GM10847 (cell line): ENCODE data around the gene PPFIBP2.

Source experiments
- POLR2A ChIP-seq: IDR thresholded peaks from 2 replicates; pipeline ENCODE4 v1.6.1; 2011; ENCODE audit not compliant: insufficient read length; ENCODE audit errors: extremely low read depth

Gene PPFIBP2

DNA sequence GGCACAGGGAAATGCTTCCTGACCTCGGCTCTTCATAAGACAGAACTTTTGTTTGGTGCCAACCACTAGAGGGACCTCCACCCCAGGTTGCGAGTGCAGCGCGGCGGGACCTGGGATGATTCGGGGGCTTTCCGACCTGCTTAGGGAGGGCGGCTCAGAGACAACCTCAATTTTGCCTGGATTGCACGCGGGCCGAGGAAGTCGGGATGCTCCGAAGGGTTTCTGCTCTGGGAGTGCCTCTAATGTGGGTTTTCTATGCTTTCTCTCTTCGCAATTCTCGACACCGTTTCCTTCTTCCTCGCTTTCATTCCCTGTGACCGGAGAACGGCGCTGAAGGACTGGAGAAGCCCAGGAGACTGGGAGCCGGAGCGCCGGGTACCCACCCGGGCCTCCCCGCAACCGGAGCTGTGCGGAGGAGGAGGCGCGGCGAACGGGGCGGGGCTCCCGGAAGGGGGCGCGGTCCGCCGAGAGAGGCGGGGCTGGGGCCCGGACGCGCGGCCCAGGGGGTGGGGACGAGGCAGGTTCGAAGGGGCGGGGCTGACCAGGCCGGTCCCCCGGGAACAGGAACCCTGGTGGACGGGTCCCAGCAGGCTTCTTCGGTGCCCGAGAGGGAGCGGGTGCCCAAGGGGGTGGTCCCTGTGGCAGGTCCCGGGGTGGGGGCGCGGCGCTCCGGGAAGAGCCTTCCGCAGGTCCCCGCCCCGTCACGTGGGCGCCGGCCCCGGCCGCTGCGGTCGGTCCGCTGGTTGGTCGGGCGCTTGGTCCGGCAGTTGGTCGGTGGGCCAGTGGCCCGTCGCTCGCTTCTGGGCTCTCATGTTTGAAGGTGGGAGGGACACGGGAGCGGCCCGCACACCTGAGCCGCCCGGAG lies at the start of gene PPFIBP2:
Gene PPFIBP2 (plus strand): TSS at position 766 of the 865 bp plus-strand sequence. CDS start 35,477 bp downstream, outside the sequence.
- TF ChIP-seq POLR2A, result peak; percentile 70

DNA sequence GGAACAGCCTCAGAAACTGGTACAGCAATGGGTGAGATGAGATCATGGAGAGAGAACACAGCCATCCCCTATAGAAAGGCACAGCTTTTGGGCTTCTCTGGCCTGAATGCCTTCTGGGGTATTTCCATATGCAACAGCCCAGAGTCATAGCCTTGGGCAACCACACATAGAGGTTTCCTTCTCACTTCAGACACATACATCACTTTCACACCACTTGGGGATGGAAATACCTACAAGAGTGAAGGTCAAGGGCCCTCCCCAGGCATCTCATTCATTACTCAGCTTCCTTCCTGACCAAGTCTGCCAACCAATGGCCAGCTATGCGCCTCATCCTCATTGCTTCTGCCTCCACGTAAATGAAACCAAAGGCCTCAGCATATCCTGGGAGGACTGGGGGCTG lies 46.1 kb upstream of the PPFIBP2 start:
- no peak for TF ChIP-seq POLR2A

DNA sequence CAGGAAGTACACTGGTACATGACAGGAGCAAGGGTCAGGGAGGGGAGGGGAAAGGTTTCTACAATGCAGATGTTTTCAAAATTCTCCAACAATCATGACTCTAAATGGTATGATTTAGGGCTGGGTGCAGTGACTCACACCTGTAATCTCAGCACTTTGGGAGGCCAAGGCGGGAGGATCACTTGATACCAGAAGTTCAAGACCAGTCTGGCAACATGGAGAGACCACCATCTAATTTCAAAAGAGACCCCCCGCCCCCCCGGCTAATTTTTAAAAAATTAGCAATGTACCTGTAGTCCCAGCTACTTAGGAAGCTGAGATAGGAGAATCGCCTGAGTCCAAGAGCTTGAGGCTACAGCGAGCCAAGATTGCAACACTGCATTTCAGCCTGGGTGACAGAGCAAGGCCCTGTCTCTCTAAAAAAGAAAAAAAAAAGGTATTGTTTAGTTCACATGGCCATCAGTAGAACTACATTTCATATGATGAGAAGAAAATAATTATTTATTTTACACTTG lies 44.4 kb upstream of the PPFIBP2 start:
- no peak for TF ChIP-seq POLR2A

DNA sequence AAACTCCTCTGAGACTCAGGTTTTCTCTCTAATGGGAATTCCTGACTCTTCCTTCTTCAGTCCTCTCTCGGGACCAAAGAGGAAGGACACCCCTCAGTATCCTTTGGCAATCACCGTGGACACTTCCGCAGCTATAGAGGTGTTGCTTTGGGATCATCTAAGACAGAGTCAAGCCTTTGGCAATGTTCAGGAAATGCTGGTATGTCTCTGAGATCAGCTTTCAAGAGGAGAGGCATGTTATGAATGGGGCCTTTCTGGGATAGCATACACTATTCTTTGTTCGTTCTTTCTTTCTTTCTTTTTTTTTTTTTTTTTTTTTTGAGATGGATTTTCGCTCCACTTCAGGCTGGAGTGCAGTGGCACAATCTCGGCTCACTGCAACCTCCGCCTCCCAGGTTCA lies 42.7 kb upstream of the PPFIBP2 start:
- no peak for TF ChIP-seq POLR2A

DNA sequence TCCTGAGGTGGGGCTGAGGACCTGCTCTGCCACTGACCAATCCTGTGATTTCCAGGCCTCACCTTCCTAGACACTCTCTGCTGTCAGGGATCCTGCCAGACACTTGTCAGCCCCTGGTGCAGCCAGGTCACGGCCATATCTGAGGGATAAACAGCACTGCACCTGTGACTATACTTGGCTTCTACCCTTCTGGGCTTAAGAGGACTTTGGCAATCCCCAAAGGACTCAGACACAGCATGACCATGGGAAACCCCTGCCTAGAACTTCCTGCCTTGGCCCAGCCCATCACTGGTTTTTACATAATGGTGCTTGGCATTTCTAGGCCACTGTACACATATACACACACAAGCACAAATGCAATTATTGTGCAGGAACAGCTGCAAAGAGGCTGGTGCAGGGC lies 40.1 kb upstream of the PPFIBP2 start:
- TF ChIP-seq POLR2A, result no peak

DNA sequence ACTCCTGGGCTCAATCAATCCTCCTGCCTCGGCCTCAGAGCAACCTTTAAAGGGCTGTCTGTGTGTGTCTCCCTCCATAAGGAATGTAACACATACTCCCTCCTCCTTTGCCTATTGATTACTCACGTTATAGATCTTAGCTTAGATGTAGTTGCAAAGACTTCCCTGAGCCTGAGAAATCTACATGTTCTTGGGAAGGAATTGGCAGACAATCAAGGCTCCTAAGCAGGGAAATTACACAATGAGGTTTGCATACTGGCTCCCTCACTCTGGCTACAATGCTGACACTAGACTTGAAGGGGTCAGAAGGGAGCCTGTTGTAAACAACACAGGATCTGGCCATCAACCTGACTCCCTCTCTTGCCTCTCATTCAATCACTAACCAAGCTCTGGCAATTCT lies 33.7 kb upstream of the PPFIBP2 start:
- TF ChIP-seq POLR2A, result no peak

DNA sequence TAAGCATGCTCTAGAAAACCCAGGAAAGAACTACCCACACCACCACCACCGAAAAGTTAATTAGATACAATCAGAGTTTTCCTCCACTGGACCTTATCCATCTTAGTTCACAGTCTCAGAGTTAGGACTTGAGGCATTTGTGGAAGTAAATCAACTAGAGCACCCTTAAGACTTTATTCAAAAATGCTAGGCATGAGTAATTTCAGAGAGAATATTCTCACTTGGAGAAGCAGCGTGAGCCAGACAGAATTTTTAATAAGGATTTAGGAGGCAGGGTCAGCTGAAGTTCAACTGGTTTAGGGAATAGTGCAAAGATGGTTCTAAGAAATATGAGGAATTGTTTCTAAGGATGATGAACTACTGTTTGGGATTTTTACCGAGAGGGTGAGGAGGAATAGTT lies 29.7 kb upstream of the PPFIBP2 start:
- no peak for TF ChIP-seq POLR2A

DNA sequence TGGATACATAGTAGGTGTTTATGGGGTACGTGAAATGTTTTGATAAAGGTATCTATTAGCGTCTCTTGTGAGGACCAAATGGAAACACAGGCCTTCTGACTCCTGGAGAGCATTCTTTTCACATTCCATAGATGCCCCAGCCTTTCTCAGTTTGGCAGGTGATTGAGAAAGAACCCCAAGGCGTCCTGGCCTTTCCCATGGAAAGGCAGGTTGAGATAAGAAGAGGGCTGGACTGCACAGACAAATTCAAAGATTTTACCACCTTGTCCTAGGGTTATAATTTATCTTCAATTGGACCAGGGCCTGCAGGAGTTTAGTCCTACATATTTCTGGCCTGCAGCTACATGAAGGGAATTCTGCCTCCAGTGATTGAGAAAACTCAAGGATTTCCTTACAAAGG lies 29.2 kb upstream of the PPFIBP2 start:
- no peak for TF ChIP-seq POLR2A

DNA sequence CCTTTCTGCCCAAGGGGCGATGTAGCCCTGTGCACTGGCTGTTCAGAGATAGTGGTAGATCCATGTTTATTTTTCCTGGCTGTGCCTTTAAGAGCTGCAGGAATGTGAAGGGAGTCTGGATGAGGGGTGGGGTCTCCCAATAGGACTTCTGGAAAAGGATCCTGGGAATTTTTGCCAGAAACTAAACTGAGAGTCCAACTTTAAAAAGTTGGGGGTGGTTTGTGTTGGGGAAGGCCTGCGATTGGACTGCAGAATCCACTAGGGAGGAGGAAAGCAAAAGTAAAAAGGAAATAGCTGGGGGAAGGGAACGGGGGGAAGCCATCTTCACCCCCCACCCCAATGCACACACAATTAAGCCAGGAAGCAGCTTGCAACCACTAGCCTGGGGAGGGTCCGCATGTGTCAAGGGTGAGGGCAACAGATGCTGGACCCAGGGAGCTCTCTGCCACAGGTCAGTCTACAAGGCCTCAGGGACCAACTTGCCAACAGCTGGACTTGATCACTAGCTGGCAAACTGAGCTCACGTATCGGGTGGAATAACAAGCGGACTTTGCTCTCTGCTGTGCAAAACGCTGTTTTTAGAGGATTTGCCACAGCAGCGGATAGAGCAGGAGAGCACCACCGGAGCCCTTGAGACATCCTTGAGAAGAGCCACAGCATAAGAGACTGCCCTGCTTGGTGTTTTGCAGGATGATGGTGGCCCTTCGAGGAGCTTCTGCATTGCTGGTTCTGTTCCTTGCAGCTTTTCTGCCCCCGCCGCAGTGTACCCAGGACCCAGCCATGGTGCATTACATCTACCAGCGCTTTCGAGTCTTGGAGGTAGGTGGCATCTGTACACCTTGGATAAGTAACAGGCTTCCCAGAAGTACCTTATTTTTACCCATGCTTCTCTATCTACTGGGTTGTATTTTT lies 28.4 kb upstream of the PPFIBP2 start, which contains the start of gene OLFML1:
Gene OLFML1 (plus strand): TSS at position 321 of the 912 bp plus-strand sequence. CDS start 370 bp downstream, at position 691.
- no peak for TF ChIP-seq POLR2A

DNA sequence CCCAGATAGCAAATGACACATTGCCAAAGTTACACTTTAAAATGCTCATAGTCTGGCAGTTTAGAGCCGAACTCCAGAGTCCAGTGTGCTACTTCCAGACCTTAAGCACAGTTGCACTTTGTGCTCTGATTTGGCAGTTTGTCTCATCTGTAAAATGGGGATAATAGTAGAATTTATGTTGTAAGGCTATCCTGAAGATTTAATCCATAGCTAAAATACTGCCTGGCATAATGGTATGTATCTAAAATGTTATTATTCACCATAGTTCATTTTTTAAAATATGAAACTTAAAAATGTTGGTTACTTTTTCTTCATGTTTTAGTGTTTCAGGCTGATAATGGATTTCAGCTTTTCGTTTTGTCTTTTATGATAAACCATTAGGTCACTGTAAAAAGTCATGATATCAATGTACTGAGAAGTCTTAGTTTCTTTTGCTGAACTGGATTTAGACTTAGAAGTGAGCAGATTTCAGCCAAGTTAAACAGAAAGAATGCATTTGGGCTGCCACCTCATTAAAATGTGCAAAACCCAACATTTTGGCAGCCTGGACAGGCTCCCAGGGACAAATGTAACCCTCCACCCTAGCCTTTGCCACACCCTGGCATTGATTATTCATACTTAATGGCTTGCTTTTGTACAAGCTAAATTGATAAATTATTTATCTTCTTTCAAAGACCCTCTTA lies 27.6 kb upstream of the PPFIBP2 start:
- TF ChIP-seq POLR2A, result no peak

DNA sequence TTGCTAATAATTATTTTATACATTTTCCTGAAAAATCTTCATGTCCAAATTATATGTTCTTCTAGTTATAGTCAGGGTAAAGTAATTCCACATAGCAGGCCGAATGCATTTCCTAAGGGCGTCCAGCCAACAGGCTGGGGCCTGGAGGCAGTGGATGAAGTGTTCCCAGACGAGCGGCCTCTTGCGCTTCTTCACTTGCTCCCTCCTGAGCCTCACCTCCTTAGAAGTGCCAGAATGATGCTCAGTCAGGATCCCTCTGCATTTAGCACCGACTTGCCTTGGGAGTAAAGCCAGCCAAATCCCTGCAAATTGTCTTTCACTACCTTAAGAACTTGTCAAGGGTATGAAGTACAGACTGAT lies 27.0 kb upstream of the PPFIBP2 start:
- no peak for TF ChIP-seq POLR2A

DNA sequence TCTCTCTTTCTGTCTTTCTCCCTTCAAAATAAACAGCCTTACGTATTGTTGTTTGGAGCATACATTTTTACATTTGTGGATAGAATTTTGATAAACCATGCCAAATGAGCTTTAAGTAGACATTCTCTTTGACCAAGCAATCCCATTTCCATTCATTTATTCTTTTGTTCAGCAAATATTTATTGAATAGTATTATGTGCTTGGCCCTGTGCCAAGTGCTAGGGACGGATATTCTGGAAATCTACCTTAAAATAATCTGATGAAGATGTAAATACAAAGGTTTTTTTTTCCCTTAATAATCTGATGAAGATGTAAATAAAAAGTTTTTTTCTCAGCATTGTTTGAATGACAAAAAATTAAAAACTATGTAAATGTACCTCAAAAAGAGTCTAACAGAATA lies 26.4 kb upstream of the PPFIBP2 start:
- no peak for TF ChIP-seq POLR2A

DNA sequence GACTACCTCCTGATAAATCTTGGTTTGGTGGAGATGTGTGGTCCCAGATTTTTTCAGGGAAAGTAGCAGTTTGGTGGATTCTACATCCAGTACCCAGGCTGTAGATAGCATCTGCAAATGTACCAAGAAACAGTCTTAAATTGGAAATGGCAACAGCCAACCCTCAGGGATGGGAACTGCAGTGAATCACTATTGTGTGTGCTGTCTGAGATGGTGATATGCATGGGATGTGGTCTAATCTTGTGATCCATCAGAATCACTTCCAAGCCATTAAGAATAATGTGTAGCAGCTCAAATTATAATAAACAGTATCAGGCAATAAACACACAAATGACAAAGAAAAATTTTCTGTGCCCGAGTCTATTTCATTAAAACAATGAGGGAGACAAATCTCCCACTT lies 25.1 kb upstream of the PPFIBP2 start:
- no peak for TF ChIP-seq POLR2A

DNA sequence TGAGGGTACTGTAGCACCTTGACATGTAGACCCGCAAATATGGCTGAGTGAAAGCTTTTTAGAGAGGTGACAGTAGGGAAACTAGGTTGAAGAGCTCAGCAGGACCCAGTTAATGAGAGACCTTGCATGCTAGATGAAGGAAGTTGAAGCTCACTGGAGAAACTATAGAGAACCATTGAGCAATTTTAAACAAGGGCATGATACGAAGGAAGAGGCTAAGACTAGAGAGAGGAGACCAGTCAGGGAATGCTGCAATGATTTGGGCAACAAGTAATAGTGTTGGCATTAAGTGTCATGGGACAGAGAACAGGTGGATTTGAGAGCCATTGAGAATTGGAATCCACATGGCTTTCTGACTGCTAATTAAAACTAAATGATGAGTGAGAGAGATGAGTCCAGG lies 24.4 kb upstream of the PPFIBP2 start:
- no peak for TF ChIP-seq POLR2A

DNA sequence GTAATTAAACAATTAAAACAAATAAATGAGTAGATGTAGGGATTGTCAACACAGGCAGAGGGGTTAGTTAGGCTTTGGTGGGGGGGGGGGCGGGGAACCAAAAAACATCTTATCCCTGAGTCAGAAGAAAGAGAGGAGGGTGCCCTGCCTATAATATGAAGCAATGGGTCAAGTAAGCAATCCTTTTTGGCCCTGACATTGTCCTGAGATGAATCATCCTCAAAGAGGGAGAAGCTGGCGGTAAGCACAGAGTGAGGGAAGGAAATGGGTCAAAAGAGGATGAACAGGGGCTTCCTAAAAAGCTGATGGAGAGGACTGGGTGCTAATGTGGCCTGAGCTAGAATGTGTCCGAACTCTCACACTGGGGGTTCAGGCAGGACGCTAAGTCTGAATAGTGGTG lies 23.7 kb upstream of the PPFIBP2 start:
- TF ChIP-seq POLR2A, result no peak
